Epithelial cell of proximal tubule (primary cell): ENCODE measurements around the gene ARHGAP40. TPM values are rescaled to one million over a fixed set of nuclear protein-coding genes. Genes with fewer than 3 reads are reported as not detected.

Experiments
- DNase-seq: peaks from one replicate; pipeline ENCODE4 v3.0.0-alpha.2; 2011; ENCODE audit warnings: low read depth
- H3K4me3 ChIP-seq: 2 replicates; pipeline ENCODE4 v1.5.1; 2011; ENCODE audit warnings: low read depth, mild to moderate bottlenecking, low read length
- CTCF ChIP-seq: conservative IDR thresholded peaks from 2 replicates; pipeline ENCODE4 v1.5.1; 2012; ENCODE audit warnings: low read depth, mild to moderate bottlenecking, low read length
- total RNA-seq: library from RNA; depleted of rRNA; stranded (reverse); fragments of >200 nt; gene quantifications from 2 replicates; pipeline ENCODE4 v1.2.3, GENCODE V29; 2015

Gene ARHGAP40
- total RNA-seq, 1 donor from 2014 or later = 5.6 TPM

GRCh38 chr20:38563802-38564431 lies 37.7 kb upstream of the ARHGAP40 start:
- no peak for DNase-seq
- no peak overlapping the region for H3K4me3 ChIP-seq
- no peak for TF ChIP-seq CTCF

DNA sequence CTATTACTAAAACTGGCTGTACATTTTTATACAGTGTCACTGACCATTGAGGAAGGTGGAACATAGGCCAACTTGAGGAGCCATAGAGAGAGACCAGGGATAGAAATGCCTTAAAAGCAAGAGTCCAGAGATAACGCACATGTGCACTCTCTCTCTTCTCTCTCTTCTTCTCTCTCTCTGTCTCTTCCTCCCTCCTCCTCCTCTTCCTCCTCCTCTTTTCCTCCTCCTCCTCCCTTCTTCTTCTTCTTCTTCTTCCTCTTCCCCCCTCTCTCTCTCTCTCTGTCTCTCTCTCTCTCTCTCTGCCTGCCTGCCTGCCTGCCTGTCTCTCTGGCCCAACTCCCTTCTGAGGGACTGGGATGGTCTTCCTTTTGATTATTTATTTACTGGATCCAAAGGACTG lies 36.9 kb upstream of the ARHGAP40 start:
- H3K4me3 ChIP-seq = no peak overlapping the region
- no peak for DNase-seq
- TF ChIP-seq CTCF = no peak

- no peak overlapping the region for H3K4me3 ChIP-seq
- TF ChIP-seq CTCF = no peak
- no peak for DNase-seq
Measured at GRCh38 chr20:38566036-38566598, 35.5 kb upstream of the ARHGAP40 start.

GRCh38 chr20:38569747-38570525 lies 31.7 kb upstream of the ARHGAP40 start:
- no peak overlapping the region for H3K4me3 ChIP-seq
- no peak for DNase-seq
- no peak for TF ChIP-seq CTCF

- TF ChIP-seq CTCF = no peak
- no peak overlapping the region for H3K4me3 ChIP-seq
- DNase-seq = no peak
Measured at GRCh38 chr20:38573413-38573812, 28.2 kb upstream of the ARHGAP40 start.

GRCh38 chr20:38579219-38579910 lies 22.2 kb upstream of the ARHGAP40 start:
- TF ChIP-seq CTCF = no peak
- DNase-seq = no peak
- no peak overlapping the region for H3K4me3 ChIP-seq
